DMS79 treated with DMSO at 0.1 percent for 48 hours (cell line): ENCODE data around the gene CD82.
"Not testable (repeated sequence)": the region's sequence is repeated elsewhere in the genome, so short reads cannot be mapped to it uniquely, and the experiment has no call there.

ENCODE experiments used
- DNase-seq: peaks from one replicate; lab custom pipeline; 2025; lab: John Stamatoyannopoulos, UW

The CD82 gene

GRCh38 chr11:44630511-44631210 lies 65.2 kb downstream of the CD82 start:
- no peak for DNase-seq

- no peak for DNase-seq
These were observed 66.4 kb downstream of the CD82 start for GRCh38 chr11:44631831-44632230.

- no peak for DNase-seq
These were observed 67.1 kb downstream of the CD82 start for GRCh38 chr11:44632466-44633123.

DNA sequence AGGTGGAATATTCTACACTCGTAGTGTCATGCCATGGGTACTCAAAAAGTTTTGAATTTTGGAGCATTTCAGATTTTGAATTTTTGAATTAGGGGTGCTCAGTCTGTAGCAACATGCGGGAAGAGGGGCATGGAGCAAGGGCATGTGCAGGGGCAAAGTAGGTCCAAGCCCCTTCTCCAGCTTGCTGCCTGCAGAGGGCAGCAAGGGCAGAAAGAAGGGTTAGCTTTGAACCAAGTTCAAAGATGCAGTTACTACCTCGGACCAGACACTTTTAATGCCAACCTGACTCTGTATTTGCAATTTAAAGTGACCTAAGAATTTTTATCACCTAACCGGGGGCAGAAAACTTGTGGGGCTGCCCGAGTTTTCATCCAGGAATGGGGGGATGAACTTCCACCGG lies 68.2 kb downstream of the CD82 start:
- peak; percentile 5 for DNase-seq

GRCh38 chr11:44634401-44635281 lies 69.2 kb downstream of the CD82 start:
- DNase-seq, result peak; percentile 80

DNA sequence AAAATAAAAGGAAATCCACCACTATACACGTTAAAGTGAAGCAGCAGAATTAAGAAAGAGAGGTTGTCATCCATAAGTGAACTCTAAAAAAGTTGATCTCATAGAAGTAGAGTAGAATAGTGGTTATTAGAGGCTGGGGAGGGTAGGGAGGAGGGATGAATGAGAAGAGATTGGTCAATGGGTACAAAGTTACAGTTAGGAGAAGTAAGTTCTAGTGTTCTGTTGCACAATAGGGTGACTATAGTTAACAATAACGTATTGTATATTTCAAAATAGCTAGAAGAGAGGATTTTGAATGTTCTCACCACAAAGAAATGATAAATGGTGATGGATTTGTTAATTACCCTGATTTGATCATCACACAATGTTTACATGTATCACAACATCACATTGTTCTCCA lies 72.0 kb downstream of the CD82 start:
- no peak for DNase-seq

DNA sequence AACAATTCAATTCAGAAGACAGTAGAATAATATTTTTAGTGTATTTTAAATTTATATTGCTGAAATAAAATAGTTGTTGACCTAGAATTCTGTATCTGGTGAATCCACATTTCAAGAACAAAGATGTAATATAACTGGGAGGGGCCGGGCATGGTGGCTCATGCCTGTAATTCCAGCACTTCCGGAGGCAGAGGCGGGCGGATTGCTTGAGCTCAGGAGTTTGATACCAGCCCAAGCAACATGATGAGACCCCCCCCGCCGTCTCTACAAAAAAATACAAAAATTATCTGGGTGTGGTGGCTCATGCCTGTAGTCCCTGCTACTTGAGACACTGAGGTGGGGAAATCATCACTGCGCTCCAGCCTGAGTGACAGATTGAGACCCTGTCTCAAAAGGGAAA lies 72.6 kb downstream of the CD82 start:
- no peak for DNase-seq

DNA sequence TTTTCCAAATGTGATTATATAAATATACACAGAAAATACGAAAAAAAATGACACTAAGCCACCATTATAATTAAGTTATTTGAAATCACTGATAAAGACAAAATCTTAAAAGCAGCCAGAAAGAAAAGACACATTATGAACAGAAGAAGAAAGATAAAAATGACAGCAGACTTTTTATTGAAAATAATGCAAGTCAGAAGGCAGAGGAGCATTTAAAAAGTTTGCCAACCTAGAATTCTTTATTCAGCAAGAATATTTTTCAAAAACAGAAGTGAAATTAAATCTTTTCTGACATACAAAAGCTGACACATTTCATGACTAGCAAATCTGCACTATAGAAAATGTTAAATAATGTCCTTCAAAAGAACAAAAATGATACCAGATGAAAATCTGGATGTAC lies 77.8 kb downstream of the CD82 start:
- no peak for DNase-seq

DNA sequence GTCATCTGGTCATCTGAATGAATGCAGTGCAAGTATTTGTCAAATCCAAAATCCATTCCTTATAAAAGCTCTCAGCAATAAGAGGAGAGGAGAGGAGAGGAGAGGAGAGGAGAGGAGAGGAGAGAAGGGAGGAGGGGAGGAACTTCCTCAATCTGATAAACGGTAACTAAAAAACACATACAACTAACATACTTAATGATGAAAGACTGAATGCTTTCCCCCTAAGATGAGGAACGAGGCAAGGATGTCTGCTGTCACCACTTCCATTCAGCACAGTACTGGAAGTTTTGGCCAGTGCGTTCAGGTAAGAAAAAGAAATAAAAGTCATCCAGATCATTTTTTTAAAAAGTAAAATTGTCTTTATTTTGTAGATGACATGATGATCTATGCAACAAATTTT lies 80.4 kb downstream of the CD82 start:
- no peak for DNase-seq

GRCh38 chr11:44647255-44647955 lies 81.9 kb downstream of the CD82 start:
- not testable (repeated sequence) for DNase-seq

DNA sequence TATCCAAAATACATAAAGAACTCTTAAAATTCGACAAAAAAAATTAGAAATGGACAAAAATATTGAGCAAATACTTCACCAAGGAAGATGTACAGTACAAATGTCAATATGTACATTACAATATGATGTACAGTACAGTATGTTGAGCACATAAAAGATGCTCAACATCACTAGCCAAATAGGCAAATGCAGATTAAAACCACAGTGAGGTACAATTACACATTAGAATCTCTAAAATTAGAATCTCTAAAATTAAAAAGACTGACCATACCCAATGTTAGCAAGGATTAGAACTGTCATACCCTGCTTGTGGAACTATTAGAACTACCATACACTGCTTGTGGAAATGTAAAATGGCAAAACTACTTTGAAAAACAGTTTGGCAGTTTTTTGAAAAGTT lies 82.6 kb downstream of the CD82 start:
- DNase-seq, result no peak

GRCh38 chr11:44651535-44652155 lies 86.2 kb downstream of the CD82 start:
- DNase-seq, result no peak

GRCh38 chr11:44652901-44653644 lies 87.6 kb downstream of the CD82 start:
- DNase-seq, result no peak

- no peak for DNase-seq
These were observed 88.6 kb downstream of the CD82 start for GRCh38 chr11:44654057-44654456.

- DNase-seq, result no peak
These were observed 89.1 kb downstream of the CD82 start for GRCh38 chr11:44654596-44654995.

GRCh38 chr11:44657836-44658505 lies 92.5 kb downstream of the CD82 start:
- no peak for DNase-seq

DNA sequence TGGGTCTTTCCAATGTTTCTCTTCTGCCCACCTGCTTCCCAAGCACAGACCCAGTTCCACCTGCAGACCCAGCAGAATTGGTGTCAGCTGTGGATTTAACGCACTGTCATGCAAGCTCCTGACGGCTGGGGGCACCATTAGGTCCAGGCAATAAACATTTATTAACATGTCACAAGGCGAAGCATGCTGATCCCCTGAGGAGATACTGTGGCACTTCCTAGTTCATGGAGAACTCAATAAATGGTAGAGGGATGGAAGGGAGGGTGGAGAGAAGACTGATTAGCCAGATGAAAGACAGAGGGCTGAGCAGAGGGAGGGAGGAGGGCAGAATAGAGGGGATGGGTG lies 93.0 kb downstream of the CD82 start:
- DNase-seq, result no peak

- no peak for DNase-seq
These were observed 94.2 kb downstream of the CD82 start for GRCh38 chr11:44659641-44660040.

DNA sequence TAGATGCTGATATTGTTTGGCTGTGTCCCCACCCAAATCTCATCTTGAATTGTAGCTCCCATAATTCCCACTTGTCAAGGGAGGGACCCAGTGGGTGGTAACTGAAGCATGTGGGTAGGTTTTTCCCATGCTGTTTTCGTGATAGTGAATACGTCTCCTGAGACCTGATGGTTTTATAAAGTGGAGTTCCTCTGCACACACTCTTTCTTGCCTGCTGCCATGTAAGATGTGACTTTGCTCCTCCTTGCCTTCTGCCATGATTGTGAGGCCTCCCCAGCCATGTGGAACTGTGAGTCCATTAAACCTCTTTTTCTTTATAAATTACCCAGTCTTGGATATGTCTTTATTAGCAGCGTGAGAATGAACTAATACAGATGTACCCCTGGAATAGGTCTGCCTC lies 95.1 kb downstream of the CD82 start:
- DNase-seq, result not testable (repeated sequence)

GRCh38 chr11:44661311-44661717 lies 95.9 kb downstream of the CD82 start:
- DNase-seq, result no peak
